Measurements from ENCODE around the gene RTL10.
"Not testable (repeated sequence)": the region's sequence is repeated elsewhere in the genome, so short reads cannot be mapped to it uniquely, and the experiment has no call there.

The RTL10 gene

DNA sequence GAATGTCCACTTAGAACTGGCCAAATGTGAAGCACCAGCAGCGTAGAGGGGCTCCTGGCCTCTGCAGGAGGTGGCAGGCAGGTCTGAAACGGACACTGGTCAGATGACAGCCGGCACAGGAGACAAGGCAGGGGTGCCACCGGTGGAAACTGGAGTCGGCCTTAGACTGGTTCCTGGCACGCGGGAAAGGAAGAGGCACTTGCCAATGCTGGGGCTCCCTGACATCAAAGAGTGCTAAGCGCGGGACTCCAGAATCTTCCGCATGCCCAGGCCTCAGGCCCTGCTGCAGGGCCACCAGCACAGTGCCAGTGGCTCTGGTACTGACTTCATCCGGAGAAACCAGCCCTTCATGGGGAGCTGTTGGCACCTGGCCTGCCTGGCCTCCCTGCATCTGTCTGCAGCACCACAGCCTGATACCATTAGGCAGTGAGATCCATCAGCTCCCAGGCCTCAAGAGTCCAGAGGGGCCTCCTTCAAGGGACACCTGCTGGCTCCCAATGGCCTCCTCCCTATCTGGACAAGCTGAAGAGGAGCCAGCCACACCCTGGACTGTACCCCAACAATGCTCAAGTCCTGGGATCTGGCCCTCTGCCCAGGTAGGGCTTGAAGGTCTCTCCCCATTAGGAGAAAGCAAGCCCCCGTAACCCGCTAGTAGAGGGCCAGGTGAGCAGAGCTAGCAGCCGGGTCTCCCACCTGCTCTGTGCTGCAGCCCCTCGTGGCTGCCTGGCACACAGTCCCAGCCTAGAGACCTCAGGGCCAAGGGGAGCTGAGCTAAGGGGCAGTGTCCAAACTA lies 29.7 kb upstream of the RTL10 start:
- TF ChIP-seq, protein P1, sequence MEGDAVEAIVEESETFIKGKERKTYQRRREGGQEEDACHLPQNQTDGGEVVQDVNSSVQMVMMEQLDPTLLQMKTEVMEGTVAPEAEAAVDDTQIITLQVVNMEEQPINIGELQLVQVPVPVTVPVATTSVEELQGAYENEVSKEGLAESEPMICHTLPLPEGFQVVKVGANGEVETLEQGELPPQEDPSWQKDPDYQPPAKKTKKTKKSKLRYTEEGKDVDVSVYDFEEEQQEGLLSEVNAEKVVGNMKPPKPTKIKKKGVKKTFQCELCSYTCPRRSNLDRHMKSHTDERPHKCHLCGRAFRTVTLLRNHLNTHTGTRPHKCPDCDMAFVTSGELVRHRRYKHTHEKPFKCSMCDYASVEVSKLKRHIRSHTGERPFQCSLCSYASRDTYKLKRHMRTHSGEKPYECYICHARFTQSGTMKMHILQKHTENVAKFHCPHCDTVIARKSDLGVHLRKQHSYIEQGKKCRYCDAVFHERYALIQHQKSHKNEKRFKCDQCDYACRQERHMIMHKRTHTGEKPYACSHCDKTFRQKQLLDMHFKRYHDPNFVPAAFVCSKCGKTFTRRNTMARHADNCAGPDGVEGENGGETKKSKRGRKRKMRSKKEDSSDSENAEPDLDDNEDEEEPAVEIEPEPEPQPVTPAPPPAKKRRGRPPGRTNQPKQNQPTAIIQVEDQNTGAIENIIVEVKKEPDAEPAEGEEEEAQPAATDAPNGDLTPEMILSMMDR (IDR thresholded peaks at IDR 0.05; ENCODE audit: borderline replicate concordance, control extremely low read depth, extremely low read depth, insufficient read depth, missing control alignments), result no peak
- in situ Hi-C loops (cut with MboI; ENCODE audit: low sequenced_read_pairs, unreplicated experiment), result no loop called here
- DNase-seq (ENCODE audit: low spot score), result no peak

DNA sequence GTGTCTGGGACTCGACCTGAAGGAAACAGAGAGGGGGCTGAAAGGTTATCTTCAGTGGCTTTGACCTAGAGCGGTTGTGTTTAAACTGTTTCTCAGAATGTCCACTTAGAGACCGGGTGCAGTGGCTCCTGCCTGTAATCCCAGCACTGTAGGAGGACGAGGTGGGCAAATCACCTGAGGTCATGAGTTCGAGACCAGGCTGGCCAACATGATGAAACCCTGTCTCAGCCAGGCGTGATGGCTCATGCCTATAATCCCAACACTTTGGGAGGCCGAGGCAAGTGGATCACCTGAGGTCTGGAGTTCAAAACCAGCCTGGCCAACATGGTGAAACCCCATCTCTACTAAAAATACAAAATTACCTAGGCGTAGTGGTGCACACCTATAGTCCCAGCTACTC lies 28.8 kb upstream of the RTL10 start:
- in situ Hi-C loops (cut with MboI; ENCODE audit: low sequenced_read_pairs, unreplicated experiment); DNase-seq (ENCODE audit: low spot score): not testable (repeated sequence)

DNA sequence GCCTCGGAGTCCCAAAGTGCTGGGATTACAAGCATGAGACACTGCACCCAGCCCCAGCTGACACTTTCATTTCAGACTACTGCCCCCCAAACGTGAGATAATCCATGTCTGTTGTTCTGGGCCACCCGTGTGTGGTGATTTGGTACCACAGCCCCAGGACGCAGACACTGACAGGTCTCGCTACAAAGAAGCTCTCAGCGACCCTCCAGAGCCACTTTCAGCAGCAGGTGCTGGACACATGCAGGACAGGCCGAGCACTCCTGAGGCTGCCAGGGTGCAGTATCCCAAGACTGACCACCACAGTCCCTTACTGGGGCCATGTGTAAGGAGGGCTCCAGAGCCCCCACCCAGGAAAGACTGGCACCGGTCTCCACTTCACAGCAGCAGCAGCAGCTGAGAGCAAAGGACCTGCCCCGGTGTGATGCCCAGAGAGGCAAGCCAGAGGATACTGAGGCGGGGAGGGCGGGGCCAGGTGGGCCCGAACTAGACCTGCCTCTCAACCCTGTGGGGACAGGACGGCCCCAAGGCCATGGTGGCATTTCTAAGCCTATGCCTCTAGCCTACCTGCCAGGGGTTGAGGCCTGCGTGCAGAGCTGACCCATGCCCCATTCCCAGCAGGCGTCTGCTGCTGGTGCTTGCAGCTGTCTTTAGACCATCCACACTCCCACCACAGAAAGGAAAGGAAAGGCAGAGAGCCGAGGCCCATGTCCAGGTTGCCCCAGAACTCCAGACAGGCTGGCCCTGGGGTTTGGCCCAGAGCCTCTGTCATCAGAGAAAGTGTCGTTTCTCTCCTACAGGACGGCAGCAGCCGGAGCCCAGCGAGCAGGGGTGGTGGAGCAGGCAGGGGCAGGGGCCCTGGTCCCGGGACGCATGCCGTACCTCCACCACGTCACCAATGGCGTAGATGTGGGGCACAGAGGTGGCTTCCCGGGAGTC lies 28.0 kb upstream of the RTL10 start:
- no peak for DNase-seq (ENCODE audit: low spot score)
- in situ Hi-C loops (cut with MboI; ENCODE audit: low sequenced_read_pairs, unreplicated experiment), result no loop called here
- TF ChIP-seq, protein P1 (IDR thresholded peaks at IDR 0.05; ENCODE audit: borderline replicate concordance, control extremely low read depth, extremely low read depth, insufficient read depth, missing control alignments), result no peak

DNA sequence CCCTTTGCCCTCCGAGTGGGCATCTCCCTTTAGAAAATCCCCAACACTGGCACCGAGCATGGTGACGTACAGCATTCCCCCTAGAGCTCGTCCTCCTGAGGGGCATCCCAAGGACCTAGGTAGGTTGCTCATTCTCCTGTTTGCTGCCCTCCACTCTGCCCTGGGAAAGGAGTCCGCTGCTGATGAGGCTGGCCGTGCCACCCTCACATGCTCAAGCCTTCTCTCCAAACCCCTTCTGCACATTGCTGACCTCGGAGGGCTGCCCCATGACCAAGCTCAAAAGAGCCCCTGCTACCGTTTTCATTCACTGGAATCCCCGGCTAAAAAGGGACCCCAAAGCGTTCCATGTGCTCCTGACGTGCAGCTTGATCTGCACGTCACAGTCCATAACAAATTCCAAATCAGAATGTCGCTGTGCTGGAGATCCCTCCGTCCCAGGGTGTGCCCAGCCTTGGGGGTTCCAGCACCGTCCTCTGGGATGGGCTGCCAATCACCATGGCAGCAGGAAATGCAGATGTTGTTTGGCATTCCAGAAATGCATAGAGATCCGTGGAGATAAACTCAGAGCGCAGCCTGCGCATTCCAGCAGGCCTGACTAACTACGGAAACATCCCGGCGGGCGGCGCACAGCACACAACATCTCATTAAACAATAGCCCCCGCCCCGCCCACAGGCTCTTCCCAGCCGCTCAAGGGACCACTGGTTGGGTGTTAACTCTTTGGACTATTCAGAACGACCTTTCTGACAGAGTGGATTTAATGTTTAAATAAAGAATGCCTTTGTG lies 26.3 kb upstream of the RTL10 start:
- TF ChIP-seq, protein P1 (IDR thresholded peaks at IDR 0.05; ENCODE audit: borderline replicate concordance, control extremely low read depth, extremely low read depth, insufficient read depth, missing control alignments), result no peak
- in situ Hi-C loops (cut with MboI; ENCODE audit: low sequenced_read_pairs, unreplicated experiment), result no loop called here
- no peak for DNase-seq (ENCODE audit: low spot score)

DNA sequence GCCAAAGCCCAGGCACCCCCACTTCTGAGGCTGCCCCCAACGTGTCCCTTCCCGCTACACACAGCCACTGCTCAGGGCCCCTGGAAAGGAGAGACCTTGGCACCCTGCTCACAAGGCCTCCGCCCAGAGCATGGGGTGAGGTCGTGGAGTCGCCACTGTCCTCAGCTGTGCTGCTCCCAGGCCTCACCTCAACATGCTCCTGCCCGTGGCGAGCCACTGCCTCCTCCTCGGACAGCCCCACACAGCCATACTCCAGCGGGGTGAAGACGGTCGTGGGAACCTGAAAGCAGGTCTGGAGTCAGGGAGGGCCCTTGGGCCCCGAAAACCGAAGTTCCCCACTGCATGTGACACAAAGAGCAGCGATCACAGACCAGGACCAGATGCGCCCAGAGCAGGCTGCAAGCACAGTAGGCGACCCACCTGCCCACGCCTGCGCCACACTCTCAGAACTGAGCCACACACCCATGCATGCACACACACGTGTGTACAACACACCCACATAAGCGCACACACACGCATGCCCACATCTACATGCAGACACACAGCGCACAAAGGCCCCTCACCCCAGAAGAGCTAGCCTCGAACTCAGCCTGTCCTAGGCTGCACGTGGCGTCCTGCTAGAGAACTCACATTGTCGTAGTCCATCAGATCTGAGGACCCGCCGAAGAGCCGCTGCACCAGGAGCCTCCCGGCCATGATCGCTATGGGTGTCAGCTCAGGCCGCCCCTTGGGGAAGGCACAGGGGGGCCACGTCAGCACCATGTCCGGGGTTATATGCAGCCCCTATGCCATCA lies 25.5 kb upstream of the RTL10 start:
- TF ChIP-seq, protein P1 (IDR thresholded peaks at IDR 0.05; ENCODE audit: borderline replicate concordance, control extremely low read depth, extremely low read depth, insufficient read depth, missing control alignments), result no peak
- in situ Hi-C loops (cut with MboI; ENCODE audit: low sequenced_read_pairs, unreplicated experiment), result no loop called here
- no peak for DNase-seq (ENCODE audit: low spot score)

DNA sequence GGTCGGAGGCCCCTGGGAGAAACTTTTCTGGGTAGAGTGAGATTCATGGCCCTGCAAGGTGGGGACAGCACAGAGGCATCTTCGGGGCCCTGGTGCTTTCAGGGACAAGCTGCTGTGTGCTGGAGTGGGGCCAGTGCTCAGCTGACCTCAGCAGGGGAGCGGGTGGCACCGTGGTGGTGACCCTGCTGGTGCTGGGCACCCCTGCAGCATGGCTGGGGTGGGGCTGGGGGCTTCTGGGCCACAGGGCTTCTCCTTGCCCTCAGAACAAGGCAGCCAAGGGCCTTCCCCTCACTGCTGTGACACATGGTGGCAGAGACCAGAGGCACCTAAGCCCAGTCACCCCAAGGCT lies 24.9 kb upstream of the RTL10 start:
- in situ Hi-C loops (cut with MboI; ENCODE audit: low sequenced_read_pairs, unreplicated experiment), result no loop called here
- no peak for DNase-seq (ENCODE audit: low spot score)
- TF ChIP-seq, protein P1 (IDR thresholded peaks at IDR 0.05; ENCODE audit: borderline replicate concordance, control extremely low read depth, extremely low read depth, insufficient read depth, missing control alignments), result no peak

All from GM13976 (cell line).